HepG2 (cell line): ENCODE data around the gene ROCK1. TPM values are rescaled to one million over a fixed set of nuclear protein-coding genes. Genes with fewer than 3 reads are reported as not detected.

Experiments
- polyA plus RNA-seq, 8 experiments: library from polyadenylated mRNA; depleted of rRNA in 3 of 8; stranded (reverse) in 7 of 8; unstranded in 1 of 8; fragments of >200 nt; fragmentation: Illumina TruSeq in 4 of 8; extraction: Trizol in 4 of 8; gene quantifications; 2 replicates each; pipeline versions ENCODE4 v1.2.1 to v1.2.3, GENCODE V29; 2011 to 2016; ENCODE audit warnings: low read depth in 4 of 8, missing spikeins in 1 of 8, mixed read lengths in 1 of 8; ENCODE audit not compliant: insufficient read depth in 1 of 8
- small RNA-seq, 3 experiments: library from RNA; depleted of rRNA; stranded (forward); fragments of <200 nt; gene quantifications; one replicate each; pipeline ENCODE3, GENCODE V24; 2012; ENCODE audit warnings: low read depth in 2 of 3, low replicate concordance in 1 of 3; ENCODE audit not compliant: insufficient read length in 3 of 3, insufficient read depth in 2 of 3
- total RNA-seq, 5 experiments: library from RNA; depleted of rRNA; stranded (reverse); fragments of >200 nt; fragmentation: Illumina TruSeq; extraction: Trizol; gene quantifications; 2 replicates each; pipeline ENCODE4 v1.2.3, GENCODE V29; 2016; ENCODE audit warnings: low read depth in 1 of 5

Gene ROCK1
- total and polyA plus RNA-seq, 2 of the 13 experiments (the other 11 are each of a cell fraction or from before 2014, with no cell fraction given): 10.5 to 27.2 TPM

Small RNA genes lying within 50 kb of the gene (small RNA-seq; reads per million reads assigned to genes)
- 0 reads per million in 3 experiments for gene RNU6-120P

Other genes starting within 250 kb of the ROCK1 start
- 0.63 and 0.66 TPM in 2 replicates for gene GREB1L, start 130.4 kb upstream of the ROCK1 start, total RNA-seq (2016; rRNA removed; fragmentation: Illumina TruSeq; extraction: Trizol)
- 0.17 and 0.42 TPM in 2 replicates for gene GREB1L, start 130.4 kb upstream of the ROCK1 start, polyA plus RNA-seq (2011; rRNA removed)